ENCODE results near the gene ZNF277.
"Not testable (repeated sequence)": the region's sequence is repeated elsewhere in the genome, so short reads cannot be mapped to it uniquely, and the experiment has no call there.

ZNF277 gene

GRCh38 chr7:112296432-112296831, 89.9 kb downstream of the ZNF277 start:
- no peak for DNase-seq

GRCh38 chr7:112297681-112298080, 91.2 kb downstream of the ZNF277 start:
- DNase-seq, result no peak

- DNase-seq, result no peak
Observed at GRCh38 chr7:112298543-112299100, 92.1 kb downstream of the ZNF277 start.

GRCh38 chr7:112300072-112300471, 93.6 kb downstream of the ZNF277 start:
- no peak for DNase-seq

GRCh38 chr7:112300831-112301407, 94.4 kb downstream of the ZNF277 start:
- no peak for DNase-seq

GRCh38 chr7:112302566-112302965, 96.1 kb downstream of the ZNF277 start:
- no peak for DNase-seq

GRCh38 chr7:112306903-112307302, 100.4 kb downstream of the ZNF277 start:
- no peak for DNase-seq

- no peak for DNase-seq
Observed at GRCh38 chr7:112307506-112307905, 101.0 kb downstream of the ZNF277 start.

- DNase-seq, result no peak
Observed at GRCh38 chr7:112308974-112309373, 102.5 kb downstream of the ZNF277 start.

GRCh38 chr7:112316803-112317202, 110.3 kb downstream of the ZNF277 start:
- DNase-seq, result not testable (repeated sequence)

GRCh38 chr7:112322070-112322469, 115.6 kb downstream of the ZNF277 start:
- no peak for DNase-seq

- no peak for DNase-seq
Observed at GRCh38 chr7:112327566-112327965, 121.1 kb downstream of the ZNF277 start.

- no peak for DNase-seq
Observed at GRCh38 chr7:112331492-112331891, 125.0 kb downstream of the ZNF277 start.

- DNase-seq, result no peak
Observed at GRCh38 chr7:112334366-112334765, 127.9 kb downstream of the ZNF277 start.

GRCh38 chr7:112336261-112336660, 129.8 kb downstream of the ZNF277 start:
- DNase-seq, result no peak

- DNase-seq, result no peak
Observed at GRCh38 chr7:112336936-112337576, 130.6 kb downstream of the ZNF277 start.

- DNase-seq, result no peak
Observed at GRCh38 chr7:112337892-112338291, 131.4 kb downstream of the ZNF277 start.

GRCh38 chr7:112338786-112339185, 132.3 kb downstream of the ZNF277 start:
- DNase-seq, result no peak

- DNase-seq, result no peak
Observed at GRCh38 chr7:112341464-112341863, 135.0 kb downstream of the ZNF277 start.

GRCh38 chr7:112346381-112347060, 140.0 kb downstream of the ZNF277 start:
- DNase-seq, result no peak

GRCh38 chr7:112347088-112347487, 140.6 kb downstream of the ZNF277 start:
- no peak for DNase-seq

- no peak for DNase-seq
Observed at GRCh38 chr7:112350585-112350984, 144.1 kb downstream of the ZNF277 start.

GRCh38 chr7:112356596-112356995, 150.1 kb downstream of the ZNF277 start:
- DNase-seq, result no peak

- no peak for DNase-seq
Observed at GRCh38 chr7:112357136-112357535, 150.6 kb downstream of the ZNF277 start.

Measured in CD4-positive, alpha-beta T cell treated with Interleukin-4 for 4 hours (primary cell).